ENCODE measurements around the gene RPL22L1. TPM values are rescaled to one million over a fixed set of nuclear protein-coding genes. Genes with fewer than 3 reads are reported as not detected.
A peak's percentile ranks its signal among the peaks of the same experiment; 100 is the strongest.

The RPL22L1 gene
- polyA plus RNA-seq (2011; rRNA removed), result 191 and 258 TPM in 2 replicates
- polyA plus RNA-seq (2012; cell fraction: cytosol; rRNA removed), result 75.5 and 91.7 TPM in 2 replicates
- polyA plus RNA-seq (2012; cell fraction: nucleus; rRNA removed), result 25.4 and 39.9 TPM in 2 replicates
- polyA plus RNA-seq (2017; fragmentation: RNase III; extraction: RNeasy Plus Mini Kit Qiagen cat#74134 plus additional on column Dnase treatment), result 307 to 387 TPM (median 309 TPM) in 3 replicates
- 4.8 and 5.5 TPM in 2 replicates for polyA minus RNA-seq (2011; rRNA and poly(A)+ RNA removed)

GRCh38 chr3:170869645-170870593 is at the start of gene RPL22L1:
Gene RPL22L1, minus strand, starts transcription at chr3:170870195. Its CDS starts 28 bp downstream, at chr3:170870167.
- 1% methylated on average over 51 of the region's 59 CpGs for whole genome bisulfite sequencing (ENCODE audit: missing lambda C conversion rate)
- Histone ChIP-seq H3K4me1 (peaks cover 19% of the 10 kb centered on the region; the same call in 2 of the 3 replicates), H3K9me3 (no peaks in the 10 kb centered on the region), H3K4me2 (peak within 1 kb of the TSS; percentile 86), H3K4me3 (peak within 1 kb of the TSS; percentile 68), H3K27ac (peak within 1 kb of the TSS; percentile 90 to 97)
- ChIA-PET CTCF (interaction anchor here (0.6 to 0.8 kb wide), 2 partner anchors 58 to 1169 kb away, joined by 3 to 4 read pairs; partner anchors contain the start of gene FNDC3B), POLR2A (interaction anchor here (0.6 to 1.5 kb wide), 10 partner anchors 19 to 1097 kb away, joined by 3 to 24 read pairs (median 3); partner anchors contain the start of genes EIF5A2 and PRKCI)
- ATAC-seq (peak; percentile 96), FAIRE-seq (no peak), DNase-seq (ENCODE audit: low read depth in 1 of 2, low spot score in 1 of 2) (peak; percentile 72 to 94)
- no peak for TF ChIP-seq CHD4 (IDR thresholded peaks at IDR 0.05; ENCODE audit: borderline replicate concordance)
- peak; percentile 94 for TF ChIP-seq MAX (IDR thresholded peaks at IDR 0.05)
- TF ChIP-seq EHF (CRISPR knock-in tag; IDR thresholded peaks at IDR 0.05), result no peak
- no peak for TF ChIP-seq MAZ (IDR thresholded peaks at IDR 0.05; ENCODE audit: borderline replicate concordance, low read depth, low read length)
- no peak for TF ChIP-seq TP53 (CRISPR knock-in tag; IDR thresholded peaks at IDR 0.05)
- TF ChIP-seq NPAS2 (CRISPR knock-in tag; IDR thresholded peaks at IDR 0.05; ENCODE audit: borderline replicate concordance), result no peak
- TF ChIP-seq RAD21 (conservative IDR thresholded peaks at IDR 0.05 in 1 of 2, IDR thresholded peaks at IDR 0.05 in 1 of 2), result no peak
- TF ChIP-seq MAFK (IDR thresholded peaks at IDR 0.05; ENCODE audit: partially characterized antibody), result no peak
- no peak for TF ChIP-seq CTCF (IDR thresholded peaks at IDR 0.05)
- peak; percentile 35 for TF ChIP-seq E2F6 (IDR thresholded peaks at IDR 0.05; ENCODE audit: borderline replicate concordance, low read depth)
- TF ChIP-seq SREBF2 (IDR thresholded peaks at IDR 0.05), result no peak
- no peak for TF ChIP-seq JUNB (IDR thresholded peaks at IDR 0.05)
- TF ChIP-seq ATOH8 (CRISPR knock-in tag; IDR thresholded peaks at IDR 0.05; ENCODE audit: low read depth), result 0 out of 2 replicates have a peak, but pooled peaks have one; percentile 11
- no peak for TF ChIP-seq RCOR1 (IDR thresholded peaks at IDR 0.05; ENCODE audit: low read depth, low read length)
- no peak for TF ChIP-seq HOXA7 (CRISPR knock-in tag; IDR thresholded peaks at IDR 0.05)
- peak; percentile 97 for TF ChIP-seq BCL3 (IDR thresholded peaks at IDR 0.05)
- TF ChIP-seq KDM1A (IDR thresholded peaks at IDR 0.05; ENCODE audit: low read depth), result no peak
- no peak for TF ChIP-seq BHLHE40 (IDR thresholded peaks at IDR 0.05; ENCODE audit: low read depth, low read length)
- no peak for TF ChIP-seq ESRRA (IDR thresholded peaks at IDR 0.05; ENCODE audit: borderline replicate concordance, low read length)
- peak; percentile 97 for TF ChIP-seq POLR2A (IDR thresholded peaks at IDR 0.05; ENCODE audit: low read length)
- no peak for TF ChIP-seq HES2 (IDR thresholded peaks at IDR 0.05)
- peak; percentile 75 for TF ChIP-seq USF2 (IDR thresholded peaks at IDR 0.05)
- no peak for TF ChIP-seq FOSL2 (IDR thresholded peaks at IDR 0.05)
- no peak for TF ChIP-seq FOSL2 (CRISPR knock-in tag; IDR thresholded peaks at IDR 0.05)
- TF ChIP-seq CHD2 (IDR thresholded peaks at IDR 0.05; ENCODE audit: low read length, partially characterized antibody), result no peak
- TF ChIP-seq ZSCAN20 (CRISPR knock-in tag; IDR thresholded peaks at IDR 0.05), result no peak
- TF ChIP-seq NR3C1 (IDR thresholded peaks at IDR 0.05), result no peak
- TF ChIP-seq EHMT2 (IDR thresholded peaks at IDR 0.05; ENCODE audit: low read depth), result no peak
- TF ChIP-seq EP300 (IDR thresholded peaks at IDR 0.05), result no peak
- no peak for TF ChIP-seq HEYL (CRISPR knock-in tag; IDR thresholded peaks at IDR 0.05)
- TF ChIP-seq RNF2 (IDR thresholded peaks at IDR 0.05; ENCODE audit: borderline replicate concordance, low read depth), result no peak
- TF ChIP-seq NFE2L2 (conservative IDR thresholded peaks at IDR 0.05; ENCODE audit: low read length), result no peak

Data from A549 (cell line).